ENCODE results near the gene IFT25.
"Not testable (repeated sequence)": the region's sequence is repeated elsewhere in the genome, so short reads cannot be mapped to it uniquely, and the experiment has no call there.

The IFT25 gene

GRCh38 chr1:53881853-53882252, 63.6 kb downstream of the IFT25 start:
- DNase-seq, result not testable (repeated sequence)

- DNase-seq, result peak; percentile 57
Observed at GRCh38 chr1:53878492-53879105, 66.9 kb downstream of the IFT25 start.

- not testable (repeated sequence) for DNase-seq
Observed at GRCh38 chr1:53875150-53875549, 70.3 kb downstream of the IFT25 start.

- no peak for DNase-seq
Observed at GRCh38 chr1:53871773-53872484, 73.6 kb downstream of the IFT25 start.
